Measurements from ENCODE around the gene SLC43A2.
"Not testable (repeated sequence)": the region's sequence is repeated elsewhere in the genome, so short reads cannot be mapped to it uniquely, and the experiment has no call there.

Gene SLC43A2

DNA sequence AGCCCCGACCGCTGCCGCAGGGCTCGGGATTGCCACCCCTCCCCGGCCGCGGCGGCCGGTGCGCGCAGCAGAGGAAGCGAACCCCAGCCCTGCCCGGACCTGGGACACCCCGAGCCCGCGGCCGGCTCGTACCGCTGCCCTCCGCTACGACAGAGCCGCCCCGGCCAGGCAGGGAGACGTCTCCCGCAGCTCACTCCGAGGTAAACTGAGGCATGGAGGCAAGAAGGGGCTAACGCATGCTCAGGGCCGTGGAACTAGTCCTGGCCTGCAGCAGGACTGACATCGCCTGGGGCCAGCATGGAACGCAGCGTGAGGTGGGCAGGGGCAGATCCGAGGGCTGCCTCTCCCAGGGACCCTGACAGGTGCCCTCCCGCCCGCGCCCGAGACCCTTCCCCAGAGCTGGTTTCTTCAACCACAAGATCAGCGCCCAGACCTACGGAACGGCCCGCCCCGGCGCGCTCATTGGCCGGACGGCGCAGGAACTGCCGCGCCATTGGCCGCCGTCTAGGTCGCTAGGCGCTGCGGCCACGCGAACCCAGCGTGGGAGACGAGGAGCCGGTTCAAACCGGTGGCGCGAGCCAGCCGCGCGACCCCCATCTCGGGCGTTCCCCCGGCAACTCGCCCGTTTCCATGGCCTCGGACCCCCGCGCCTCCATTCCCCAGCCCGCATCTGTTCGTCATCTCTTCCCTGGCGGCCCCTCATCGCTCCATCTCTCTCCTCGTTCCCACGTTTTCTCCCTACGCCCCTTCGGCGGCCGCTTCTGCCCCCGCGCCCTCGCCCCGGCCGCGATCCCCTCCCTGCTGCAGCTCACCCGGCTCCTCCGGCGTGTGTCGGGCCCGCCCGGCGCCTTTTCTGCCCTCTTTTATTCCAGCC is at the start of gene SLC43A2:
TSS of gene SLC43A2 (minus strand) at position 853 of the 874 bp plus-strand sequence. CDS start 960 bp downstream, outside the sequence.
- peak; percentile 87 for DNase-seq (ENCODE audit: low spot score)

DNA sequence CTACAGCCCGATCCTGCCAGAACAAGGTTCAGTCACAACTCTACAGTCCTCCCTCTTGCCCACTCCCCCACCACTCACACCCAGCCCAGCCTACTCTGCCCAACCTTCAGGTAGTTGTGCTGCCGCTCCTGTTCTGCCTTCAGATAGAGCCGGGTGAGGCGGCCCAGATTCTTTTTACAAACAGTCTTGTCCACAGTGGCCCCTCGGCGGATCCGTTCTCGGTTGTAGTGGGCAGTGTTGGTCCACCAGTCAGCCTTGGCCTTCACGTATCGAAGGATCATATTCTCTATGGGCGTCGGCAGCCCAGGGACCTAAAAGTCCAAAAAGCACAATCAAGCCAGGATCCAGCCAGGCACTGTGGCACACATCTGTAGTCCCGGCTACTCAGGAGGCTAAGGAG is 47.8 kb upstream of the SLC43A2 start:
- no peak for DNase-seq (ENCODE audit: low spot score)

DNA sequence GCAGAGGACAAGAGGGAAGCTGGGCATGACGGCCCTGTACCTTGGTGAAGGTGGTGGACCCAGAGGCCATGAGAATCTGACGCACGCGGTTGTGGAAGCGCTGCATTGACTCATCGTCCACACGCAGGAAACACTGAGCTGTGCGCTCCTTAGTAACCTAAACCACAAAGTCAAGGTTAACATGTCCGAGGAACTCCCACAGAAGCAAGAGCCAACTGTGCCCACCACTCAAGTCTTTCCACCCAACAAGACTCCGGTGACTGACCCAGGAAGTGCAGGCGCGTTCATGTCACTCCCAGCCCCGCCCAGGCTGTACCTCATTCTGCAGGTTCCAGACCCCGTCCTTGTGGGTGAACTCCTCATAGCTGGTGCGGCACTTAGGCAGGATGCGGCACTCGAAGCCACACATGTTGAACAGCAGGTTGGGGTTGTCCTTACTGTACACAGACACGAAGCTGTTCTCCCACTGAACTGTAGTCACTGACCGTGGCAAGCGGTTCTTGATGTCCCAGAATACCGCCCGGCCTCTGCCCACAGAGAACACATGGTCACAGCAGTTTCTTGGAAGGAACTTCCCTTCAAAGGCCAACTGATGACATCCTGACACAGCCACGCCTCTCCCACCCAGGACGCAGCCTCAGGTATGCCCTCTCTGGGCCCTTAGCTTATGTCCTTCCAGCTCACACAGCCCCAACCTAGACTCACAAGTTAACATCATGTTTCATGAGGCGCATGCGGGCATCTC is 44.6 kb upstream of the SLC43A2 start:
- DNase-seq (ENCODE audit: low spot score): no peak

DNA sequence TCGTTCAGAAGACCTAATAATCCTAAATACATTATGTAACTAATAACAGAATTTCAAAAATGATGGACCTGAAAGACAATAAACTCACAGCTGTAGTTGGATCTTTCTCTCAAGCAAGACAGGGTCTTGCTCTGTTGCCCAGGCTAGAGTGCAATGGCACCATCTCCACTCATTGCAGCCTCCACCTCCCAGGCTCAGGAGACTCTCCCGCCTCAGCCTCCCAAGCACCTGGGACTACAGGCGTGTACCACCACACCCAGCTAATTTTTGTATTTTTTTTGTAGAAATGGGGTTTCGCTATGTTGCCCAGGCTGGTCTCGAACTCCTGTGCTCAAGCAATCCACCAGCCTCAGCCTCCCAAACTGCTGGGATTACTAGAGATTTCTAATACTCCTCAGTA is 35.3 kb upstream of the SLC43A2 start:
- DNase-seq (ENCODE audit: low spot score): not testable (repeated sequence)

DNA sequence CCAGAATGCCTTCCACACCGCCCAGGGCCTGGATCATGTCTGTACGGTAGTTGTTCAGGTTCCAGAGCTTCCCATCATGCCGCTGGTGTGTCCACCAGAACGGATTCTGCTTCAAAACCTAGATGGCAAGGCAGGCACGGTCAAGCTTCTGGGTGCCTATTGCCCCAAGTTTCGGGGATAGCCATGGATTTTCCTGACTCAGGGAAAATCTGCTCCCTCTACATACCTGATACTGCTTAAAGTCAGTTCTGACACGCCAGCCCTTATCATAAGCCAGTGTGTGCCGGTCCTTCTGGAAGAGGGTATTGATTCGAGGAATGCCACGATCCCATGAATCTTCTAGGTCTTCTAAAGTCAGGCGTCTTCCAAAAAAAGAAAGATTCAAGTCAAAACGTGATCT is 32.4 kb upstream of the SLC43A2 start:
- DNase-seq (ENCODE audit: low spot score): no peak

DNA sequence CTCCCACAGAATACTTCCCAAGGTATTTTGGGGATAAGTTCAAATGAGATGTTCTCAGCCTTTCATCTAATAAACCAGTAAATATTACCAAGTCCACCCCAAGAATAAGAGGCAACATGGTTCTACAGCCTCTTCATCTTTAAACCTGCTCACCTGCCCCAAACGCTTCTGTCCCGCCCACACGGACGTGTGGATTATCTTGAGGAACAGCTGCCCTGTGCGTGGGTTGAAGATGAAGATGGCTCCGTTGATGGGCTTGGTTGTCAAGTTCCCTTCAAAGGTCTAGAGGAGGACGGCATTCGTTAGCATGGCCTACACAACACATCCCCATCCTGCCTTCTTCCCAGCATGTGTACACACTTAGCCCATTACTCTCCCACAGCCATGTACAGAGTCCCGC is 29.5 kb upstream of the SLC43A2 start:
- DNase-seq (ENCODE audit: low spot score): no peak

DNA sequence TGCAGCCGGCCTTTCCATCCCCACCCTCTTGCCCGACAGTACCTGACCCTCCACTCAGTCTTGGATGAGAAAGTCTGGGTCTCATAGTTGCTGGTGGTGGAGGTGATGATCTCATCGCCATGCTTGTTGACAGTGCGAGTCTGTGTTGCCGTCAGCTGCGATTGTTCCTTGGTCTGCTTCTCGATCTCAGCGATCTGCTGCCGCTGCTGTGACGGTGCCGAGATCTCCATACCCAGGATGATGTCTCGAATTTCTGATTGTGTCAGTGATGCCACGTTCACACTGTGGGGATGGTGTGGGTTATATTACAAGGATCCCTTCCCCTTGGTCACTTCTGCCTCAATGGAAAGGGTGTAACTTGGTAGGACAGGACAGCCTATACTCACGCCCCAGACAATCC is 25.1 kb upstream of the SLC43A2 start:
- DNase-seq (ENCODE audit: low spot score): no peak

DNA sequence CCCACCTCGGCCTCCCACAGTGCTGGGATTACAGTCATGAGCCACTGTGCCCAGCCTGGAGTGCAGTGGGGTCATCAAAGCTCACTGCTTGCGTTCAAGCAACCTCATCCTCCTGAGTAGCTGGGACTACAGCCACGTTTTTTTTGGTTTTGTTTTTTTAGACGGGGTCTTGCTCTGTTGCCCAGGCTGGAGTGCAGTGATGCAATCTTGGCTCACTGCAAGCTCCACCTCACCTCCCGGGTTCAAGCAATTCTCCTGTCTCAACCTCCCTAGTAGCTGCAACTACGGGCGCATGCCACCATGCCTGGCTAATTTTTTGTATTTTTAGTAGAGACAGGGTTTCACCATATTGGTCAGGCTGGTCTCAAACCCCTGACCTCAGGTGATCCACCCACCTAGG is 24.2 kb upstream of the SLC43A2 start:
- DNase-seq (ENCODE audit: low spot score): not testable (repeated sequence)

DNA sequence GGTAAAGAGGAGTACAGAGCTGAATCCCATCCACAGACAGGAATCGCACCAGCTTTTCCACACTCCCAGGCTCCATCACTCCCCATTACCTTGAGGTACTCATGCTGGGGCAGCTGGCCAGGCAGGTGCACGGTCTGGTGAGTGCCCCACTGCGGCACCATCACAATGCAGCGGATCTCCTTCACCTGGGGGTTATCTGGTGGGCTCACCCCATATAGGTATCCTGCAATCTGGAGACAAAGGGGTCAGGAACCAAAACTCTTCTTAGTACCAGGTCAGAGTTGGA is 22.9 kb upstream of the SLC43A2 start:
- no peak for DNase-seq (ENCODE audit: low spot score)

DNA sequence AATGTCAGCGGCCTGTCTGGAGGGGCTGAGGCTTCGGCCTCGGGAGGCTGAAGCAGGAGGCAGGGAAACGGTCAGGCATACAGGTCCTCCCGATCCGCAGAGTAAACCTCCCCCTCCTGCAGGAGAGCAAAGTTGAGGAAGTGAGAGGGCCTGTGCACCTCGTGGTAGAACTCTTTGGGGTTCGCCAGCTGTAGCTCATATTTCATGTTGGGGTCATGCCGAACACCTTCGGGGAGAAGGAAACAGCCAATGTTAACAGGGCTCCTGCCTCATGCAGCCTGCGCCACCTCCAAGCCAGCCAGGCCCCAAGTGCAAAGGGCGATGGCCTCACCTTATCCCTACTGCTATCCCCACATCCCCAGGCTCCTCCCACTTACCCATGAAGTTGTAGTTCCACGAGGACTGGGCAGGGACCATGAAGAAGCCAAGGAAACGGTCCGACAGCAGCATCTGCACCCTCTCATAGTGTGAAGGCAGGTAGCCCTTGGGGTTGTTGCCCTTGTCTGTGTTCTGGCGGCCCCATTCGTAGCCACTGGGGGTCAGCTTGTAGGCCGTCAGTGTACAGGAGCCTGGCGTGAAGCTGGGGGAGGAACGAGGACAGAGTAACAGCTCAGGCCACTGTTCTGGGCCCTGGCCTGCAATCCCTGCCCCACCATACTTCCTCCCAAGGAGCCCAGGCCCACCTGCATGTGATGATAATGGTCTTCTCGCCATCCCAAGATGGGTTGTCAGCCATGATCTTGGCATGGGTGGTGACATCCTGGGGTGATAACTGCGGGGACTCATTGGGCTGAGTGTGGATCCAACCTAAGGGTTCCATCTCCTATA is 22.3 kb upstream of the SLC43A2 start:
- no peak for DNase-seq (ENCODE audit: low spot score)

DNA sequence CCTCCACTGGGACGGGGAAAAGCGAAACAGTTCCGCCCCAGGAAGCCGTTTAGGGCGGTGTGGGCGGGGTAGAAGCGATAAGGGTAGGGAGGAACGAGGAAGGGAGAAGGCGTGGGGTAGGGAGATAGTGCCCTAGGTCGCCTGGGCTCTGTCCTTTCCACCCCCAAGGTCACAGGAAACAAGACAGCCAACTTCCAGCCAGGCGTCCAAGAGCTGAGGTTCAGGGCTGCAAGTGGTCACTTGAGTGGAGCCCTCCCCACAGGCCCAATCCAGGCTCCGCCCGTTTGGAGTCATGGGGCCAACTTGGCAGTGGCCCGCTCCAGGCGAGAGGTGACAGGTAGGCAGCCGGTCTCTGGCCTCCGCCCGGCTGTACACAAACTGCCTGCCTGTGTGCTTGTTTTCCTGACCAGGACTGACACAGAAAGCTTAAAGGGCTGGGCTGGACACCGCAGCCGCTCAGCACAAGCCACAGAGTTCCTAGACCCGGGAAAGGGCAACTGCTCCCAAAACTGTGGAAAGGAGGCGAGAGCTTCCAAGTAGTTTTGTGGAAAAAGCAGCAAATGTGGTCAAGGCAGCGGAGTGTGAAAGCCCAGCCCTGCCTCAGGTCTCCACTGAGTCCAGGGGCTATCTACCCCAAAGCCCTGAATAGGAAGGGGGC is 21.3 kb upstream of the SLC43A2 start, which contains the start of gene RILP:
TSS of gene RILP (minus strand) at position 23 of the 658 bp plus-strand sequence. CDS start 62 bp downstream, outside the sequence.
- no peak for DNase-seq (ENCODE audit: low spot score)

DNA sequence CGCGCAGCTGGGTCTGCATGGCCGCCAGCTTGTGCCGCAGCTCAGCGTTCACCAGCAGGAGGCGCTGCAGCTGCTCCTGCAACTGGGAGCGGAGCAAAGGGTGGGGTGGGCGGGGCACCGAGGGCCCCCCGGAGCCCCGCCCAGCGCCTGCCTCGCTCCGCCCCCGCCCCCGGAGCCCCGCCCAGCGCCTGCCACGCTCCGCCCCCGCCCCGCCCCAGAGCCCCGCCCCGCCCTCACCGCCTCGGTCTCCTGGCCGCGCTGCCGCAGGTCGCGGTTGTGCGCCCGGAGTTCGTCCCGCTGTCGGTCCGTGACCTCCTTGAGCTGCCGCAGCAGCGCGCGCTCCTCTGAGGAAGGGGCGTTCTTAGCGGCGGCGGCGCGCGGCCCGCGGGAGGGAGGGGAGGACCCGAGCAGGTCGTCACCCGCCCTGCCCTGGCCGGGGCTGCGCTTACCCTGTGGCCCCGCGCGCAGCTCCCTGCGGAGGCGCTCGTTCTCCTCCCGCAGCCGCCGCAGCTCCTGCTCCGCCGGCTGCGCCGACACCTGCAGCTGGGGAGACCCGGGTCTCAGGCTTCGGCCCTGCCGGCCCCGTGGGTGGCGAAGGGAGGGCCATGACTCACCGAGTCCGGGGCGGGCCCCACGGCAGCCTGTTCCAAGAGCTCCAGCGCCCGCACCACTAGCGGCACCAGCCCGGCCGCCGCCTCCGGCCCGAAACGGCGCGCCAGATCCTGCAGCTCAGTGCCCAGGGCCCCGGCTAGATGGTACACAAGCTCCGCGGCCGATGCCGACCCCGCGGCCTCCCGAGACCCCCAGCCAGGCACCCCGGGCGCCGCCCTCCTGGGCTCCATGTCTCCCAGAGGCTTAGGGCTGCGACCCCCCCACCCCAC is 20.6 kb upstream of the SLC43A2 start:
- DNase-seq (ENCODE audit: low spot score): peak; percentile 96

DNA sequence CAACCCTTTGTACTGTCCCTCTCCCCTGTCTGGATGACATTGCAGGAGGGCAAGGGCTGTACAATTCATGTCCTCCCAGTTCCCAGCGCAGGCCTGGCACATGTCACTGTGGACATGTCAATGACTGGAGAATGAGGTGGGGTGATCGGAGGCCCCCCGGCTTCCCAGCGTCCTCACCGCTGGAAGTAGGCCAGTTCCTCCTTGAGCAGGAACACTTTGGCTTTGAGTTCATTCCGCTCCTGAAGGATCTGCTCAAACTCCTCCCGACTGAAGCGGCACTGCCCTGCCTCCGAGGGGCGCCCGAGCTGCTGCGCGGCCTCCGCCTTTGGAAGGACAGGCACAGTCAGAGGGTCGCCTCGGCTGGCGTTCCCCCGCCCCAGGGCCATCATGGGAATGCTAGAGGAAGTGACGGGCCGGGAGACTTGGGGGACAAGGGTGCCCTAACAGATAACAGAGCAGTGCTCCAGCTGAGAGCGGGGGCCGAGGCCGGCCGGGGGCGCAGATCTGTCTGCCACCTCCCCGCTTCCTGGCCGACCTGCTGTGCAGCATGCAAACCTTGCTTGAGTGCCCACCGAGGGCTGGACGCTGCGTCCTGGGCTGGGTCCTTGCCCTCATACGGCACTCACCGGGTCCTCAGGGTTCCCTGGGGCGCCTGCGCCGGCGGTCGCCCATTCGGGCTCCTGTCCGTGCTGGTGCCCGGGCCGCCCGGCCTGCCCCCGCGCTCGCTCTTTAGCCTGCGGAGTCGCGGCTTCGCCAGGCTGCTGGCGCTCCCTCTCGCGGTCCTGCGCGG is 19.7 kb upstream of the SLC43A2 start:
- peak; percentile 45 for DNase-seq (ENCODE audit: low spot score)

DNA sequence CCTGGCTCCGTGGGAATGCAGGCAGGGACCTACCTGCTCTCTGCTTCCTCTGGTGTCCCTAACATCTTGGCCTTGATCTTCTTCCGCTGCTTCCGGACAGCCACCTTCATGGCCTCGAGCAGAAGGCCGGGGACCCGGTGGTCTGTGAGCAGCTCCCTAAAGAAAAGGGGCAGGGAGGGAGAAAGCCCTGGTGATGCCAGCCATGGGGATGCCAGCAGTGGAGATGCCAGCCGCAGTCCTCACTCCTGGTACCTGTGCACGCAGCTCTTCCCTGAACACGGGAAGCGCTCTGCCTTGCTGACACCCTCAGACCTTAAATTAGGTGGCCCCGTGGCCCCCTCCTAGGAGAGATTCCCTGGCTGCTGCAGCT is 19.2 kb upstream of the SLC43A2 start:
- DNase-seq (ENCODE audit: low spot score): no peak

DNA sequence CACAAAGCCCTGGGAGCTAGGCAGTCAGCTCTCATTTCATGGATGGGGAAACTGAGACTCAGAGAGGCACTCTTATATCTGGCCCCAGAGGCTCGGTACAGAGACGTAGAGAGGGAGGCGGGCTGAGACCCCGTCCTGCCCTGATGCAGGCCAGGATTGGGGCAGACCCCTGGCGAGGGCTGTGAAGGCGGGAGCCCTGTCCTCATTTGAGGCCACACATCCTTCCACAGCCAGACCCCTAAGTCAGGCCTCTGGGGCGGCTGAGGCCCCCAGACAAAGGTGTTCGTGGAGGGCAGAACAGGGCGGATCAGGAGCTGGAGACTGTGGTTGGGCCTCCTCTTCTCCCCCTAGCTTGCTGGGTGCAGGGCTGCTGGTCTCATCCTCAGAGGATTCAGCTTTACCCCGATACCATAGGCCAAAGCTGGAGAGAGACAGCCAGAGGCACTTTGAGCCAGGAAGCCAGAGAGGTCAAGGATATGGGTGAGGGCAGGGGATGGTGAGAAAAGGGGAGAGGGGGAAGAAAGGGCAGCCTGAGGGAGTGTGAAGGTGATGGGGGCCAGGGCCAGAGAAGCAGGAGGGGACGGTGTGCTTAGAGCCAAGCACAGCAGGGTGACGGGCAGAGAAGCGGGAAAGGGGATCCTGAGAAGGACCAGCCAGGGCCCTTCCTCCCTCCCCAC is 17.7 kb upstream of the SLC43A2 start:
- DNase-seq (ENCODE audit: low spot score): no peak

DNA sequence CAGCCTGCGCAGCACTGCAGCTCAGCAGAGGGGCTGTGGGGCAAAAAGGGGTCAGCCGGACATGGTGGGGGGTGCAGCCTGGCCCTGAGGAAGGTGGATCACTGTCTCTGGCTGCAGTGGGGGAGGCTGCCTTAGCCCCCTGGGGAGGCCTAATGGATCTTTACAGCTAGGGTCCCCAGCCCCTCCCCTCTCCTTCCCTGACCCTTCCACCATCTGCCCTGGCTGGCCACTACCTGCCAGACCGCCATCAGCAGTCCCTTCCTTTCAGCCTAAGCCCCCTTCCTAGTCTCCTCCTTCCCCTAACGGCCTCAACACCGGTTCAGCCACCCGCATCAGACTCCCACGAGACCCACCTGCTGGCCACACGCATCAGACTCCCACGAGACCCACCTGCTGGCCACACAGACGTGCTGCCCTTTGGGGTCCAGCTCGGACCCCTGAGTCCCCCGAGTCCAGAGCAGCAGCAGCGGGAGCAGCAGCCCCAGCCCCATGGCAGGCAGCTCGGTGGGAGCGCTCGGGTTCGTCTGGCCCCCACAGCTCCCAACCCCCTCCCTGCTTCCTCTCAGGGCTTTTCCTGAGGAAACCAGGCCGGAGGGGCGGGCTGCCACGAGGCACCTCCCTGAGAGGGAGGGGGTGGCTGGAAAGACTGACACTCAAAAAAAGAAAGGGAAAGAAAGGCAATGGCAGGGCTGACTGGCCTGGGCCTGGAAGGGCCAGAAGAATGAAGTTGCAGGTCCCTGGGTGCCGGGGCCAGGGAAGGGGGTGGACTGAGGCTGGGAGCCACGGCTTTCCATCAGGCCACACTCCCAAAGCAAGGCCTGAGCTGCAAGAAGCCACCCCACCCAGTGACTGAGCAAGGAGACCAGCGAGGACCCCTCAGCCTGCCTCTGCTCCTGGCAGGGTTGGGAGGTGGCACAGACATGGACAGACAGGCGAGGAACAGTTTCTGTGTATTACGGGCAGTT is 16.9 kb upstream of the SLC43A2 start, which contains the start of gene SCARF1:
TSS of gene SCARF1 (minus strand) at position 526 of the 965 bp plus-strand sequence. CDS start at position 491, 35 bp downstream.
- no peak for DNase-seq (ENCODE audit: low spot score)

DNA sequence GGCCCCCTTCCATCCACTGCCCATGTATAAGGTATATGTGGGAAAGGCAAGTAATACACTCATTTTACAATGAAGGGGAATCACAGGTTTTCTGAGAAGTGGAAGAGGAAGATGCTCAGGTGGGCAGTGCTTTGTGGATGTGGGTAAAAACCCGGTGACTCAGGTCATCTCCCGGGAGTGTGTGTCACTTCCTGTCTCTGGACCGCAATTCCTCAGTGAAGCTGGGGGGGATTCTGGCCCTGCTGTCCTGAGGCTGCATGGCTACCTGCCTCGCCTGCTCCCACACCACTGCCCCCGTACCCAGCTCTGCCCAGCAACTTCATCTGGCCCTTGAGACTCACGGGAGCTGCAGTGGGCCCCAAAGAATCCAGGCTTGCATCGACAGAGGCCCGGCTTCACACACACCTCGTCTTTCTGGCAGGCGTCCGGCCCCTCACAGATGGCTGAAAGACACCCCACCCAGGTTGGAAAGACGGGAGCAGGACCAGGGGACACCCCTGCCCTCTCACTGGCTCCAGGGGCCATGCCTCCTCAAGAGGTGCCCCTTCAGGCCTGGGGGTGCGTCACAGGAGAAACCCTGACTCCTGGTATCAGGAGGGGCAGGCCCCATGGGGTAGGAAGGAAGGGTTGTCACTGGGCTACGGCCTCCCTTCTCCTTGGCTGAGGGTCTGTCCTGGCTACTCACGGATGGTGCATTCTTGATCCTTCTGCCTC is 16.0 kb upstream of the SLC43A2 start:
- no peak for DNase-seq (ENCODE audit: low spot score)

All from globus pallidus (tissue), 1 donor.